HG03571 (cell line): ENCODE data around the gene C16orf54.
"Not testable (repeated sequence)": the region's sequence is repeated elsewhere in the genome, so short reads cannot be mapped to it uniquely, and the experiment has no call there.

Experiments used
- ATAC-seq: cut with Tn5 transposase; IDR thresholded peaks from one replicate; pipeline ENCODE4 v1.9.1; 2021; ENCODE audit not compliant: unreplicated experiment

The C16orf54 gene

DNA sequence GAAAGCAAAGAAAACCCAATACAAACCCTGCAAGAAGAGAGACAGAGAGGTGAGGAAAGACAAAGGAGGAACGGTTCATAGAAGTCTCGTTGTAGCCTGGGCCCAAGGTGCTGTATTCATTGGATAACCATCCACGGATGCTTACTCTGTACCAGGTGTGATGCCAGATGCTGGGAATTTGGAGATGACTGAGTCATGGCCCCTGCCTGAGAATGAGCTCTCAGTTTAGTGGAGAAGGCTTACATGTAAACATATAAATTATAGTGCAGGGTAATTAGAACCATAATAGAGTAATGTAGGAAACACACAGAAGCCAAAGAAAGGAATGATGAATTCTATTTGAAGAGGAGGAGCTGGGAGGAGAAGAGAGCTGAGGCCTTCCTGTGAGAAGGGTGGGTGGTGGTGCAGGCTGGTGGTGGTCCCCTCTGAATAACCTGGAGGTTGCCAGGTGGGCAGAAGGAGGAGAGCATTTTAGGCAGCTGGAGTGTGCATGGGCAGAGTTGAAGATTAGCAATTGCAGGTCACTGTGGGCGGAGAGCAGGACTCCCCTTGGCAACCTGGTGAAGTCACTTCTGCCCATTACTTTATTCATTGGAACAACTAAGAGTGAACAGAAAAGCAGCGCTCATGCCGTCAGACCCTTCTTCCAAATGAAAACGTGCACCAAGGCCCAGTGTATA lies 24.6 kb upstream of the C16orf54 start:
- ATAC-seq = no peak

DNA sequence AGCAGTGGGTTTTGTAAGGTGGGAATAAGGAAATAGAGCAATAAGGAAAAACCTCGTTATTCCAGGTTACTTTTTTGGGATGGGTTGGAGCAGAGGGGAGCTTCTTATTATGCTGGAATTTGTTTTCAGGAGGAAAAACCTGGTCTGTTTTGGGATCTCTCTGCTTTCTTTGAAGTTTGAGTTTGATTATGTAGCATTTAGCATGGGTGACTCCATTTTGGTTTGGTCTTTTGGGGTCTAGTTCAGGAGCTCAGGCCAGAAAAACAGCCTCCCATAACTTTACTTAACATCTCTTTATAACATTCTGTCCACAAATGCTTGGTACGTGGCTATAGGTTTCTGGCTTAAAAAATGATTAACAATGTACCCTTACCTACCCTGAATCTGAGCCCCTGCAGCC lies 23.7 kb upstream of the C16orf54 start:
- ATAC-seq = no peak

DNA sequence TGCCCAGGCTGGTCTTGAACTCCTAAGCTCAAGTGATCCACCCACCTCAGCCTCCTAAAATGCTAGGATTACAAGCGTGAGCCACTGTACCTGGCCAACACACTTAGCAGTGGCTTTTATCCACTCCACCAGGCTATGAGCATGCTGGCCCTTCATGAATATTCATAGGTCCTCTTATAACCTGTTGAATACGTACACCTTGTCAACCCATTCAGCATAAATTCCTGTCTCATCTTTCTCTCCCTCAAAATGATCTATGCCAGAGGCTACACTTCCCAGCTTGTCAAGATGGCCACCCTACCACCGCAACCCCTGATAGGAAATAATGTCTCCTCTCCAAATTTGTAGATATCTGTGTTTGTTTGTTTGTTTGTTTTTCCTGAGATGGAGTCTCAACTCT lies 21.3 kb upstream of the C16orf54 start:
- ATAC-seq = no peak

DNA sequence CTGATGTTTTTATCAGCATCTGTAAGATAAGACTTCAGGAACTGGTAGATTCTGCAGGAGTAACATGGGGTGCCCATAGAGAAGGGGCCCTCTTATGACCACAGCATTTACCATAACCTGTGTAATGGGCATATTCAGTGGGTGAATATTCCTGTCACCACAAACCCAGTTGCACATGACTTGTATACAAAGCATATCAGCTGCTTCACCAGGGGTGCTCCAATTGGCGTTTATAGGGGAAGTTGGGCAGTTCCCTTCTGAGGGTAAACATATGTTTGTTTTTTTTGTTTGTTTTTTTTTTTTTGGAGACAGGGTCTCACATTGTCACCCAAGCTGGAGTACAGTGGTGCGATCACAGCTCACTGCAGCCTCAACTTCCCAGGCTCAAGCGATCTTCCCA lies 20.8 kb upstream of the C16orf54 start:
- ATAC-seq = no peak

DNA sequence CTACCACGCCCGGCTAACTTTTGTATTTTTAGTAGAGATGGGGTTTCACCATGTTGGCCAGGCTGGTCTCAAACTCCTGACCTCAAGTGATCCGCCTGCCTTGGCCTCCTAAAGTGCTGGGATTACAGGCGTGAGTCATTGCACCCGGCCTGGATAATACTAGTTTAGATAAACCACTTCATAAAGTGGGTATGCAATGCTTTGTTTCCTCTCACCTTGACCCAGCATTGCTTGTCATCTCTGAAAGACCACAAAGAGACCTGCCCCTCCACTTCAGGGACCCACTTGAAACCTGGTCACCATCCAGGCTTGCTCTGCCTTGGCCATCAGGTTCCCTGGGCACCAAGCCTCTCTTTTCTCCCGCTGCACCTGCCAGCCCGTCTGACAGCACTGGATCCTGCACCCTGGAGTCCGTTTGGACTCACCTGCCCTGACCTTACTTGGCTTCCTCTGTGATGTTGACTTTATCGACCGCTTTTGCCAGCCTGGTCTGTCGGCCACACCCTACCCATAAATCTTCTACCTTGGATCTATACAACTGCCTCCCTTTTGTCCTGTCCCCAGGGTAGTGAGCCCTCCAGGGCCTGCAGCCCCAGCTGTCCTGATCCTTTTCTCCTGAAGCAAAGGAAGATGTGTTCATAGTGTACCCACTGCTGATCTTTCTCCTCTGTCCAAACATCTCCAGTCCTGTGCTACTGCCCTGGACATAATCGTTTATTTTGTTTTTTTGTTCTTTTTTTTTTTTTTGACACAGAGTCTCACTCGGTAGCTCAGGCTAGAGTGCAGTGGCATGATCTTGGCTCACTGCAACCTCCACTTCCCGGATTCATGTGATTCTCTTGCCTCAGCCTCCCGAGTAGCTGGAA lies 19.6 kb upstream of the C16orf54 start:
- ATAC-seq = no peak

DNA sequence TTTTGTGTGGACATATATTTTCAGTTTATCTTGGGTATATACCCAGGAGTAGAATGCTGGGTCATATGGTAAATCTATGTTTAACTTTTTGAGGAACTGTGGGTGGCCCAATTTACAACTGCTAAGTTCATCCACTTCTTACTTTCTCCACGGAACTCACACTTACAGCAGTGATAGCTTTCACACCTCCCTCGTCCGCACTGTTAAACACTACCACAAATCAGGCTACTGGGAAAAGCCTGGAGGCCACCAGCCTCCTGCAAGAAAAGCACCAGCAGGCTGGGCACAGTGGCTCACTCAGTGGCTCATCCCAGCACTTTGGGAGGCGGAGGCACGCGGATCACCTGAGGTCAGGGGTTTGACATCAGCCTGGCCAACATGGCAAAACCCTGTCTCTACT lies 17.5 kb upstream of the C16orf54 start:
- ATAC-seq = no peak

DNA sequence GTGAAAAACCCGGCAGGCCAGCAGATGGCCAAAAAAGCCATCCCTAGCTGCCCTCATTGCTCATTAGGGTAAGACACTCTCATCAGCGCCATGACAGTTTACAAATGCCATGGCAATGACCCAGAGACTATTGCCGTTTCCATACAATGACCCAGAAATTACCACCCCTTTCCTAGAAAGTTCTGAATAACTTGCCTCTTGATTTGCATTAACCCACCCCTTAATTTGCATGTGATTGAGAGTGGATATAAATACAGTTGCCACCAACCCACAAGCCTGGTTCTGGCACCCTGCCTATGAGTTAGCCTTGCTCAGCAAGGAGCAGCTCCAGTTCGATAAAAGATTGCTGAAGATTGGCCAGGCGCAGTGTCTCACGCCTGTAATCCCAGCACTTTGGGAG lies 16.1 kb upstream of the C16orf54 start:
- no peak for ATAC-seq

DNA sequence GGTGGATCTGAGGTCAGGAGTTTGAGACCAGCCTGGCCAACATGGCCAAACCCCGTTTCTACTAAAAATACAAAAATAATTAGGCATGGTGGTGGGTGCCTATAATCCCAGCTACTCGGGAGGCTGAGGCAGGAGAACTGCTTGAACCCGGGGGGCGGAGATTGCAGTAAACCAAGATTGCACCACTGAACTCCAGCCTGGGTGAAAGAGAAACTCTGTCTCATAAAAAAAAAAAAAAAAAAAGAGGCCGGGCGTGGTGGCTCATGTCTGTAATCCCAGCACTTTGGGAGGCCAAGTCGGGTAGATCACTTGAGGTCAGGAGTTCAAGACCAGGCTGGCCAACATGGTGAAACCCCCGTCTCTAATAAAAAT lies 15.5 kb upstream of the C16orf54 start:
- ATAC-seq = not testable (repeated sequence)

DNA sequence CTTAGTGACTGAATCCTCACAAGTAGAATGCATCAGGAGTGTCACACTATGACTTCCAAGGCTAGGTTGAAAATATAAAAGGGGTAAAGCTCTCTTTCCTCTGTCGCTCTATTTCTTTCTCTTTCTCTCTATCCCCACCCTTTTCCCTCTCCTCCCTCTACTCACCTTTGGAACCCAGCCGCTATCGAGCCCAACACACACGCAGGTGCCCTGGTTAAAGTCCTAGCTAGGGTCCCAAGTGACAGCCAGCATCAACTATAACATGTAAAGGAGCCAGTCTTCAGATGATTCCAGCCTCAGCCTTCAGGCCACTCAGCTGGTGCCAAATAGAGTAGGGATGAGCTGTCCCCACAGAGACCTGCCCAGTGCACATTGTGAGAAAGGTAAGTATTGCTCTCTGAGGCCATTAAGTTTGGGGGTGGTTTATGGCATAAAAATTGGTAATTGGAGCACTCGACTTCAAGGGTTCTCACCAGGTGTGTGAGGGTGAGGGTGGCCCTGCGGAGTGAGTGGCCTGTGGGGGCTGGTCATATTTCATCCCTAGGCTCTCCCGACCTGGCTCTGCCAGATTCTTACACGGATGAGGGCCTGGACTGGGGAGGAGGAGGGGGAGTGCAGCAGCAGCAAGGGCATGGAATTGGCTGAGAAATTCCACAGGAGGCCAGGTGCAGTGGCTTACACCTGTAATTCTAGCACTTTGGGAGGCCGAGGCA lies 14.9 kb upstream of the C16orf54 start:
- ATAC-seq = no peak

DNA sequence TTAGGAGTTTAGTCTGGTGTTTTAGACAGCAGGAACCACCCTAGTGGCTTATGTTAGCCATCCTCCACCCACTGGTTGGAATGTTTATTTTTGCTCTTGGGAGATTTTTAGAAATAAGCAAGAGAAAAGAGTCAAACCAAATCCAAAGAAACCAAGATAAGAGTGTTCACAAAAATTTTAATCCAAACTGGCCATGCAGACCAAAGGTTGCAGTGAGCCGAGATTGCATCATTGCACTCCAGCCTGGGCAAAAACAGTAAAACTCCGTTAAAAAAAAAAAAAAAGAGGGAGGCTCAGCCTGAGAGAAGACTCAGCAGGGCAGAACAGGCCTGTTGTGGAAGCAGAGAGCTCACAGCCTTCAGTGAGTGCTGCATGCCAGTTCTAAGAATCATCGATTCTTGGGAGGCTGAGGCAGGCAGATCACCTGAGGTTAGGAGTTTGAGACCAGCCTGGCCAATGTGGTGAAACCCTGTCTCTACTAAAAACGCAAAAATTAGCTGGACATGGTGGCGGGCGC lies 12.2 kb upstream of the C16orf54 start:
- no peak for ATAC-seq

DNA sequence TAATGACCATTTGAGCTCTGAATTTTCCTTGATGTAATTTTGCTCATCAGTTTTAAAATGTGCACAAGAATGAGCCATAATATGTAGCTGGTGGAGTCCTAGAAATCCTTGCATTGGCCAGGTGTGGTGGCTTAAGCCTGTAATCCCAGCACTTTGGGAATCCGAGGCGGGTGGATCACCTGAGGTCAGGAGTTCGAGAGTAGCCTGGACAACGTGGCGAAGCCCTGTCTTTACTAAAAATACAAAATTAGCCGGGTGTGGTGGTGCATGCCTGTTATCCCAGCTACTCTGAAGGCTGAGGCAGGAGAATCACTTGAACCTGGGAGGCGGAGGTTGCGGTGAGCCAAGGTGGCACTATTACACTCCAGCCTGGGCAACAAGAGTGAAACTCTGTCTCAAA lies 11.3 kb upstream of the C16orf54 start:
- ATAC-seq = not testable (repeated sequence)

DNA sequence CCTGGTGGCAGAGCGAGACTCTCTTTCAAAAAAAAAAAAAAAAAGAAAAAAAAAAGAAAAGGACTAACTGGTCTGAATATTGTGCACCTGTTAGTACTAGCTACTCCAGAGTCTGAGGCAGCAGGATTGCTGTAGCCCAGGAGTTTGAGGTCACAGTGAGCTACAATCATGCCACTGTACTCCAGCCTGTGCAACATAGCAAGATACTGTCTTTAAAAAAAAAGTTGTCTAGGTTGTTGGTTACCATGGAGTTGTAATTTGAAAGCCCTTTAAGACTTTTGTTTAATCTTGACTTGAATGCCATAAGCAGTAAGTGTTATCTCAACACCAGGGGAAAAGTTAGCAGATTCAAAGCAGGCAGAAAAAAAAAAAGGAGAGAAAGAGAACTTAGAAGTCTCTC lies 10.9 kb upstream of the C16orf54 start:
- ATAC-seq = no peak

DNA sequence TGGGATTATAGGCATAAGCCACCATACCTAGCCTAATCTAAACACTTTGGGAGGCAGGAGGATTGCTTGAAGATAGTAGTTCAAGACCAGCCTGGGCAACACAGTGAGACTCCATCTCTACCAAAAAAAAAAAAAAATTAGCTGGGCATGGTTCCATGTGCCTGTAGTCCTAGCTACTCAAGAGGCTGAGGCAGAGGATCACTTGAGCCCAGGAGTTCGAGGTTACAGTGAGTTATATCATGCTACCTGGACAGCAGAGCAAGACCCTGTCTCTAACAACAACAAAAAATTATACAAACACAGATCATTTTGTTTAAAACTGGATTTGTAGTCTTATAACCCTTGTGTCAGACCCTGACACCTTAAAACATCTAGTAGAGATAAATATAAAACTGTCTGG lies 7.7 kb upstream of the C16orf54 start:
- no peak for ATAC-seq

DNA sequence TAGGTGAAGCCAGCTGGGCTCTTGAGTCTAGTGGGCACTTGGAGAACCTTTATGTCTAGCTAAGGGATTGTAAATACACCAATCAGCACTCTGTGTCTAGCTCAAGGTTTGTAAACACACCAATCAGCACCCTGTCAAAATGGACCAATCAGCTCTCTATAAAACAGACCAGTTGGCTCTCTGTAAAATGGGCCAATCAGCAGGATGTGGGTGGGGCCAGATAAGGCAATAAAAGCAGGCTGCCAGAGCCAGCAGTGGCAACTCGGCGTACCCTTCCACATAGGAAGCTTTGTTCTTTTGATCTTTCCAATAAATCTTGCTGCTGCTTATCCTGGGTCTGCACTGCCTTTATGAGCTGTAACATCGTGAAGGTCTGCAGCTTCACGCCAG lies 3.0 kb upstream of the C16orf54 start:
- not testable (repeated sequence) for ATAC-seq

DNA sequence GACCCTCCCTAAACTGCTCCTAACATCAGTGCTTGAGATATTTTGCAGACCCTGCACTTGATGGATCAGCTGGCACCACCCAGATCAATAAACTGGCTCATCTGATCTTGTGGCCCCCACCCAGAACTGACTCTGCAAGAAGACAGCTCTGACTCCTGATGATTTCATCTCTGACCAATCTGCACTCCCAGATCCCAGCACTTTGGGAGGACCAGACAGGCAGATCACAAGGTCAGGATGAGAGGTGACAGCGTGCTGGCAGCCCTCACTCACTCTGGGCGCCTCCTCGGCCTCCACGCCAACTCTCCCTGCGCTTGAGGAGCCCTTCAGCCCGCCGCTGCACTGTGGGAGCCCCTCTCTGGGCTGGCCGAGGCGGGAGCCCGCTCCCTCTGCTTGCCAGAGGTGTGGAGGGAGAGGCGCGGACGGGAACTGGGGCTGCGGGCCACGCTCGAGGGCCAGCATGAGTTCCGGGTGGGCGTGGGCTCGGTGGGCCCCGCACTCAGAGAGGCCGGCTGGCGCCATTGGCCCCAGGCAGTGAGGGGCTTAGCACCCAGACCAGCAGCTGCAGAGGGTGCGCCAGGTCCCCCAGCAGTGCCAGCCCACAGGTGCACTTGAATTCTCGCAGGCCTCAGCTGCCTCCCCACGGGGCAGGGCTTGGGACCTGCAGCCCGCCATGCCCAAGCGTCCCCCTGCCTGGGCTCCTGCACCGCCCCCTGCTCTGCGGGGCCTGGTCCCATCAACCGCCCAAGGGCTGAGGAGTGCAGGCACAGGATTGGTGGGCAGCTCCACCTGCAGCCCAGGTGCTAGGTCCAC lies 2.4 kb upstream of the C16orf54 start:
- no peak for ATAC-seq

DNA sequence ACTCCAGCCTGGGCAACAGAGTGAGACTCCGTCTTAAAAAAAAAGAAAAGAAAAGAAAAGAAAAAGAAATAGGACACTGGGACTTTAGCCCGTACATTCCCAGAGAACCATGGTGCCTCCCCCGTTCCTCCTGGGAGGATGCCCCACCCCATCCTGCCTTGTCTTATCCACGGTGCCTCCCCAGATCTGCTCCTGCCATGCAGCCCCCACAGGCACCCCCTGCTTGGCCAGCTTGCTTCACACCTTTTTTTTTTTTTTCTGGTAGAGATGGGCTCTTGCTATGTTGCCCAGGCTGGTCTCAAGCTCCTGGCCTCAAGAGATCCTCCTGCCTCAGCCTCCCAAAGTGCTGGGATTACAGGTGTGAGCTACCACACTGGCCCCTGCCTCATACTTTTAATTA lies 728 bp upstream of the C16orf54 start:
- ATAC-seq = not testable (repeated sequence)

DNA sequence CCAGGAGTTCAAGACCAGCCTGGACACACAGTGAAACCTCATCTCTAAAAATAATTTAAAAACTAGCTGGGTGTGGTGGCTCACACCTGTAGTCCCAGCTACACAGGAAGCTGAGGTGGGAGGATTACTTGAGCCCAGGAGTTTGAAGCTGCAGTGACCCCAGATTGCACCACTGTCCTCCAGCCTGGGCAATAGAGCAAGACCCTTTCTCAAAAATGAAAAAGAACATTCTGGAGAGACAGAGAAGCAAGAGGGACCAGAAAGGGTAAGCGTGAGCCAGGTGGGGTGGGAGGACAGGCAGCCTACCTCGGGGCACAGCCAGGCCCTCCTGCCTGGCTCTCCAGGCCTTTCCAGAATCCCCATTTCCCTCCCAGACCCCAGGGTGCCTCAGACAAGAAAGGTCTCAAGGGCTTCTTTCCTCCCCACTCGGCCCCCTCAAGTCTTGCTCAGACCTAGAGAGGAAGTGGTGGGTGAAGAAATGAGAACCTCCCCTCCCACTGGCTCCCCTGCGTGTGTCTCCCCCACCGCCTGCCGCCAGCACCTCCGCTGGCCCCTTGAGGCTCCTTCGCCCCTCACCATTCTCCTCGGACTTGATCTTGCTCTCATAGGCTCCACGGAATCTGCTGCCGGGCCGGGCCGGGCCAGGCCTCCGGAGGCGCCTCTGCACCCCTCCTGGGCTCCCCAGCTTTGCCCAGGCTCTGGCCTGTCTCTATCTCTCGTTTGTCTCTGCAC lies 503 bp downstream of the C16orf54 start:
- peak; percentile 37 for ATAC-seq

DNA sequence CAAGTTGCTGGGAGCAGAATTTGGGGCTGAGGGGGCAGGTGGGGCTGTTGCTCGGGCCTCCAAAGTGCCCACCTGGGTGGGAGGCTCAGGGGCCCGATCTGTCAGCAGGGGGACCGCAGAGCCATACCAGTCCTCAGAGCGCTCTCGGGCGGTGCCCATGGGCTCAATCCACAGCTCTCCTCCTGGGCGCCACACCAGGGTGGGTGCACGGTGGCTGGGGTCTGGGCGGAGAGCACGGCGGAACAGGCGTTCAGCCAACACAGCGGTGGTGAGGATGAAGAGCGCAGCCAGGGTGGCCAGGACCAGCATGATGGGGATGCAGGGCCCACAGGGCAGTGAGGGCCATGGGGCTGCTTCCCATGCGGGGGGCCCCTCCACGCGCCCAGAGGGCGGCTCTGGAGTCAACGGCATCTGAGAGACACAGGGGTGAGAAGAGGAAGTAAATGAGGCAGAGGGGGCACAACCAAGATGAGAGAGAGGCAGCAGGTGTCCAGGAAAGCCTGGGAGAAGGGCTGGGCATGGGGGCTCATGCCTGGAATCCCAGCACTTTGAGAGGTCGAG lies 1.2 kb downstream of the C16orf54 start:
- no peak for ATAC-seq

DNA sequence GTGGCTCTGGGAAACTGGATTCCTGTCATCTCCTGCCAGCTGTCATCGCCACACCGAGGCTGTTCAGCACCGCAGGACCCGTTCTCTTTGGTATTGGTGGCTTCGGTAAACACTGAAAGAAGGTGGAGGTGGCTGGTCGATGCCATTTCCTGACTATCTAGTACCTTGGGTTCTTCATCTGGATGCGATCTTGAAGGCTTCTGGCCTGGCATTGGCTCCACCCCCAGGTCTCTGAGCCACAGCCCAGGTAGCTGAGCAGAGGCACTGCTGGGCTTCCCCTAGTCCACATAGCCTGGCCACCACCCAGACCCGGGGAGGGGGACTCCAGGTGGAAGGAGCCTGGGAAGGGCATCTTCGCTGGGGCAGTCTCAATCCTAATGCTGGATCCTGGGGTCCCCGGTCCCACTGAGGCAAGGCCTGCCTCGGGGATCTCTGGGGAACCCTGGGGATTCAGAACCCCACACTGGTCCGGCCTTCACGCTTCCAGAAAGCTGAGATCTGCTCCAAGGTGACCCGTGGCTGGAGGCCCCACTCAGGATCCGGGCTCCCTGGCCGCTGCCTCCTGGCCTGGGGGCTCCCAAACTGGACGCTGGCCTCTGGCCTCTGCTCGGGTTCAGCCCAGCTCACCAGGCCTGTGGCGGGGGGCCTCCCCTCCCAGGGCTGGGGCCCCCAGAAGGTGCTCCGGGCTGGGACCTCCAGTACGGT lies 1.8 kb downstream of the C16orf54 start:
- no peak for ATAC-seq
